Psoas muscle (tissue), 8 donors: ENCODE data around the gene FRMPD1. TPM values are rescaled to one million over a fixed set of nuclear protein-coding genes. Genes with fewer than 3 reads are reported as not detected.
A peak's percentile ranks its signal among the peaks of the same experiment; 100 is the strongest.

Experiments used
- ATAC-seq, 4 donors: fragments of 200-7000 bp; cut with Tn5 transposase; one replicate each; pipeline ENCODE4 v1.9.1; 2020; ENCODE audit warnings: moderate library complexity in 3 of 4, mild to moderate bottlenecking in 2 of 4
- DNase-seq, 2 donors: peaks; one replicate each; pipeline ENCODE4 v3.0.0-alpha.2; 2020
- H3K27ac ChIP-seq: fragments of 200-600 bp; one replicate; pipeline ENCODE4 v1.8.0; 2022
- H3K27me3 ChIP-seq, 3 donors: fragments of 200-600 bp in 1 of 3; one replicate each; pipeline versions ENCODE4 v1.6.1 to v1.8.0; 2013 to 2022; ENCODE audit warnings: low read length in 2 of 3, mild to moderate bottlenecking in 2 of 3, moderate library complexity in 1 of 3; ENCODE audit not compliant: insufficient read depth in 3 of 3
- H3K36me3 ChIP-seq, 2 donors: fragments of 200-600 bp in 1 of 2; one replicate each; pipeline versions ENCODE4 v1.6.1 to v1.8.0; 2013 to 2022; ENCODE audit warnings: low read depth in 1 of 2, mild to moderate bottlenecking in 1 of 2, moderate library complexity in 1 of 2; ENCODE audit not compliant: insufficient read depth in 1 of 2
- H3K4me1 ChIP-seq: fragments of 200-600 bp; one replicate; pipeline ENCODE4 v1.8.0; 2022
- H3K4me3 ChIP-seq: fragments of 200-600 bp; one replicate; pipeline ENCODE4 v1.8.0; 2022; ENCODE audit warnings: mild to moderate bottlenecking
- H3K9me3 ChIP-seq: fragments of 200-600 bp; one replicate; pipeline ENCODE4 v1.8.0; 2022
- WGBS, 3 donors: extraction: QIAGEN DNeasy Blood & Tissue Kit; methylation state at CpG; one replicate each; pipeline versions ENCODE4 v1.1.6 to v1.1.7; 2013; 5-methylcytosine and 5-hydroxymethylcytosine counted together
- intact Hi-C, 2 donors: fragments of 100-400 bp; cut with DNase I; formaldehyde crosslinking; loops; one replicate each; pipeline versions ENCODE4 v1.11.0 to v1.14.2; 2022
- polyA plus RNA-seq, 3 donors: library from polyadenylated mRNA; stranded (reverse); fragments of 200-250 nt; gene quantifications; one replicate each; pipeline ENCODE4 v1.2.3, GENCODE V29; 2013
- total RNA-seq, 4 donors: library from RNA; stranded (reverse); fragmentation: NEBNext Ultra II Directional in 2 of 4; extraction: Animal tissue kit (Norgen Biotek cat#: 25700) in 2 of 4; gene quantifications; one replicate each; pipeline versions ENCODE4 v1.2.1 to v1.2.4, GENCODE V29; 2021 to 2023
- TF ChIP-seq, protein P1 (sequence below): fragments of 200-600 bp; IDR thresholded peaks from one replicate; pipeline ENCODE4 v1.8.0; 2022; ENCODE audit warnings: antibody characterized with exemption
- donor health status: healthy with polysubstance abuse.
- donor health status: DM: no; HTN: no; CAD: no; lungs with moderate emphysema.
- donor health status: Bipolar disorder and iron deficiency.
- donor health status: healthy.
- donor health status: DM: yes; HTN: yes; CAD: no.
- donor health status: DM: no; HTN: no; CAD: no.
- donor health status: DM: no; HTN: no; CAD: no.
- donor health status: DM: yes; HTN: yes; CAD: no.

FRMPD1 gene
- total and polyA plus RNA-seq, 7 donors, result 0.48 to 6.1 (median 1.4) TPM

GRCh38 chr9:37682951-37683350, 32.2 kb downstream of the FRMPD1 start:
- DNase-seq (no peak), ATAC-seq (no peak)
- Histone ChIP-seq H3K27me3 (no peaks in the 10 kb centered on the region), H3K4me3 (no peak overlapping the region), H3K27ac (no peak overlapping the region), H3K9me3 (no peaks in the 10 kb centered on the region), H3K36me3 (no peaks in the 10 kb centered on the region), H3K4me1 (peaks cover 7% of the 10 kb centered on the region)
- intact Hi-C loops, result no loop called here
- TF ChIP-seq, protein P1, sequence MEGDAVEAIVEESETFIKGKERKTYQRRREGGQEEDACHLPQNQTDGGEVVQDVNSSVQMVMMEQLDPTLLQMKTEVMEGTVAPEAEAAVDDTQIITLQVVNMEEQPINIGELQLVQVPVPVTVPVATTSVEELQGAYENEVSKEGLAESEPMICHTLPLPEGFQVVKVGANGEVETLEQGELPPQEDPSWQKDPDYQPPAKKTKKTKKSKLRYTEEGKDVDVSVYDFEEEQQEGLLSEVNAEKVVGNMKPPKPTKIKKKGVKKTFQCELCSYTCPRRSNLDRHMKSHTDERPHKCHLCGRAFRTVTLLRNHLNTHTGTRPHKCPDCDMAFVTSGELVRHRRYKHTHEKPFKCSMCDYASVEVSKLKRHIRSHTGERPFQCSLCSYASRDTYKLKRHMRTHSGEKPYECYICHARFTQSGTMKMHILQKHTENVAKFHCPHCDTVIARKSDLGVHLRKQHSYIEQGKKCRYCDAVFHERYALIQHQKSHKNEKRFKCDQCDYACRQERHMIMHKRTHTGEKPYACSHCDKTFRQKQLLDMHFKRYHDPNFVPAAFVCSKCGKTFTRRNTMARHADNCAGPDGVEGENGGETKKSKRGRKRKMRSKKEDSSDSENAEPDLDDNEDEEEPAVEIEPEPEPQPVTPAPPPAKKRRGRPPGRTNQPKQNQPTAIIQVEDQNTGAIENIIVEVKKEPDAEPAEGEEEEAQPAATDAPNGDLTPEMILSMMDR, result no peak
- WGBS, 3 donors, result 92 to 98% (median 92%) methylated on average over 3 of the region's 3 CpGs

GRCh38 chr9:37683531-37684371, 33.0 kb downstream of the FRMPD1 start:
- Histone ChIP-seq H3K36me3 (no peaks in the 10 kb centered on the region), H3K27me3 (no peaks in the 10 kb centered on the region), H3K4me3 (no peak overlapping the region), H3K9me3 (no peaks in the 10 kb centered on the region), H3K4me1 (peaks cover 2% of the 10 kb centered on the region), H3K27ac (no peak overlapping the region)
- TF ChIP-seq, protein P1, result no peak
- WGBS, 3 donors, result 80 to 91% (median 90%) methylated on average over 10 of the region's 10 CpGs
- intact Hi-C loops, result no loop called here
- DNase-seq, result no peak
- no peak for ATAC-seq

DNA sequence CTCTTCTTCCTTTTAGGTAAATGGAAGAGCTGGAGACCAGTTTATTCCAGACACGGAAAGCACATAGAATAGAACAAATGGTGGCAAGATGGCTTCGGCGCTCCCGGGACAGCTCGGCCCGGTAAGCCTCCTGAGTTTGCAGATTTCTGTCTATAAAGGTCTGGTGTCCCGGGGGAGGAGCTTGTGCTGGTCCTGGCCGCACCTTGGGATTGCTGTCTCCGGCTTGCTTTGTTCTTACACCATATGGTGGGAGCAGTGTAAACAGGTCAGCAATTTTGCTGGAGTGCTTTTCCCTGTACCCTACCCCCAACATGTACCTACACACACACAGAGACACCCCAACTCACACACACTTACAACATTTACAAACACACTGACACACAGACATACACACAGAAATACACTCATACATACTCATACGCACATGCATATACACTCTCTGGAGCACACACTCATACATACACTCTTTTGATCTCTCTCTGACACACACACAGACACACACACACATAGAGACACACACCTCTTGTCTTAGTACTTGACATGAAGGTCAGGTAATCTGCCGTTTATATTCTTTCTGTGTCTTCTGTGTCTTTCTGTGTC, 42.0 kb downstream of the FRMPD1 start:
- Histone ChIP-seq H3K4me1 (peaks cover 9% of the 10 kb centered on the region), H3K4me3 (peak overlapping the region; percentile 63), H3K36me3 (no peaks in the 10 kb centered on the region), H3K27me3 (no peaks in the 10 kb centered on the region), H3K9me3 (no peaks in the 10 kb centered on the region), H3K27ac (peak overlapping the region; percentile 81)
- 24 to 35% (median 33%) methylated on average over 11 of the region's 11 CpGs for WGBS, 3 donors
- ATAC-seq (peak; percentile 84 to 88 (median 86)), DNase-seq (no peak)
- TF ChIP-seq, protein P1, result no peak
- intact Hi-C loops, result loop anchor here in 1 of 2 donors (5.0 kb wide), 1 partner anchor 110 kb away; no protein-coding TSS in a partner anchor

DNA sequence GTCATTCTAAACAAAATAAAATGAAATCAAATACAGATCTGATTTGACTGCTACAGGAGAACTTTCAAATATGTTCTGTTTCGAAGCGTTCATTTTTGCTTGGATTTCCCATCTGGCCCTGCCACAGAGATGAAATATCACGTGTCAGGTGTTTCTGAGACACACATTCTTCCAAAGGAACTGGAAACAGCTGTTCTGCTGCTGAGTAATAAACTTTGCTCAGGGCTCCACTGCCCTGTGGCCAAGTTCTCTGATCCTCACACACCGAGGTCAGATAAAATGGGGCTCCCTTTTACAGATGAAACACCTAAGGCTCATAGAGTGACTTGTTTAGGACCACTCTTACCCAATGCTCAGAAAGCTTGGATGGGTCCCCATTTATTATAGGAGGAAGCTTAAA, 42.5 kb downstream of the FRMPD1 start:
- Histone ChIP-seq H3K9me3 (no peaks in the 10 kb centered on the region), H3K27me3 (no peaks in the 10 kb centered on the region), H3K27ac (peak overlapping the region; percentile 81), H3K36me3 (no peaks in the 10 kb centered on the region), H3K4me3 (peak overlapping the region; percentile 63), H3K4me1 (peaks cover 9% of the 10 kb centered on the region)
- ATAC-seq (peak; percentile 90 to 94 (median 92)), DNase-seq (no peak)
- WGBS, 3 donors, result 3 to 6% (median 6%) methylated on average over 4 of the region's 4 CpGs
- intact Hi-C loops, result loop anchor here in 1 of 2 donors (5.0 kb wide), 1 partner anchor 111 kb away; no protein-coding TSS in a partner anchor
- TF ChIP-seq, protein P1, result no peak
